ENCODE data around the gene SESTD1. TPM values are rescaled to one million over a fixed set of nuclear protein-coding genes. Genes with fewer than 3 reads are reported as not detected.

SESTD1 gene
- total and polyA plus RNA-seq, 2 of the 4 experiments (the other 2 are of a cell fraction): 8.4 to 12.7 TPM

GRCh38 chr2:179195141-179195540 lies 69.5 kb downstream of the SESTD1 start:
- no peaks in the 10 kb centered on the region for H3K9me1 ChIP-seq (ENCODE audit: insufficient read depth, low read length)

More at GRCh38 chr2:179195141-179195540, 69.5 kb downstream of the SESTD1 start:
- Histone ChIP-seq H4K91ac (ENCODE audit: insufficient read depth, low read depth, low read length) (no peak overlapping the region), H3K27me3 (ENCODE audit: control insufficient read depth, insufficient read depth, low read length) (no peaks in the 10 kb centered on the region), H3K56ac (ENCODE audit: extremely low read depth, insufficient read depth, low read length) (no peak overlapping the region), H3K4ac (ENCODE audit: low read depth, low read length) (no peak overlapping the region), H4K8ac (ENCODE audit: low read depth in 2 of 2, low read length in 2 of 2) (no peak overlapping the region), H4K20me1 (ENCODE audit: insufficient read depth, low read length) (no peaks in the 10 kb centered on the region), H3K4me1 (ENCODE audit: control insufficient read depth, insufficient read depth, low read length) (no peaks in the 10 kb centered on the region), H4K5ac (ENCODE audit: low read depth, low read length) (no peak overlapping the region), H2BK120ac (ENCODE audit: low read depth, low read length) (no peak overlapping the region), H2AFZ (replicated peaks; ENCODE audit: low read length, poor library complexity) (no peak overlapping the region), H3K9ac (ENCODE audit: low read depth, low read length) (no peak overlapping the region), H3K9me3 (ENCODE audit: control insufficient read depth, insufficient read depth, low read length) (no peaks in the 10 kb centered on the region), H3K14ac (replicated peaks; ENCODE audit: low read depth, low read length) (no peak overlapping the region), H2BK20ac (ENCODE audit: low read depth, low read length) (no peak overlapping the region), H3K18ac (ENCODE audit: low read depth, low read length) (no peak overlapping the region), H3K4me3 (ENCODE audit: insufficient read depth, low read depth, low read length) (no peak overlapping the region), H2AK5ac (ENCODE audit: low read depth, low read length) (no peak overlapping the region), H3K79me1 (ENCODE audit: low read depth in 1 of 2, low read length in 2 of 2) (peaks cover 20 to 23% of the 10 kb centered on the region in 2 experiments), H3K23ac (ENCODE audit: low read depth, low read length) (no peak overlapping the region), H3K4me2 (ENCODE audit: low read depth, low read length) (no peak overlapping the region), H2AK9ac (replicated peaks; ENCODE audit: low read depth, low read length, poor library complexity) (no peak overlapping the region), H2BK15ac (ENCODE audit: low read depth, low read length) (no peak overlapping the region), H2BK5ac (ENCODE audit: low read depth, low read length, poor library complexity, severe bottlenecking) (no peak overlapping the region), H3K27ac (ENCODE audit: insufficient read depth, low read length) (no peak overlapping the region), H3K36me3 (ENCODE audit: control insufficient read depth, insufficient read depth, low read length) (no peaks in the 10 kb centered on the region)
- ChIA-PET CTCF (no interaction called here), POLR2A (ENCODE audit: unreplicated experiment) (no interaction called here)
- dilution Hi-C loops (cut with HindIII; ENCODE audit: low sequenced_read_pairs, unreplicated experiment) (no loop called here), in situ Hi-C loops (cut with MboI; ENCODE audit: low sequenced_read_pairs) (no loop called here), intact Hi-C loops (cut with micrococcal nuclease) (no loop called here)
- TF ChIP-seq FOS (IDR thresholded peaks at IDR 0.05; ENCODE audit: low read depth, low read length) (no peak), RFX5 (IDR thresholded peaks at IDR 0.05; ENCODE audit: low read depth, low read length) (no peak)
- ATAC-seq (ENCODE audit: low read depth): no peak
- no TSS peak for BruUV-seq (replicated peaks)
- no peak for DNase-seq
- WGBS, 2 experiments (ENCODE audit: extremely low coverage in 2 of 2, insufficient read length in 1 of 2): no CpG with 5 or more reads among the region's 2 CpGs
